ENCODE results near the gene SLC2A10.

GRCh38 chr20:46756419-46756818, 47.0 kb downstream of the SLC2A10 start:
- TF ChIP-seq POLR2AphosphoS5 (IDR thresholded peaks at IDR 0.05; ENCODE audit: low read depth, low read length) (no peak), POLR2A (IDR thresholded peaks at IDR 0.05; ENCODE audit: low read depth, low read length) (no peak), TAF1 (IDR thresholded peaks at IDR 0.05; ENCODE audit: borderline replicate concordance, low read depth, low read length) (no peak)

Measured in GM12892 (cell line).